ENCODE results near the gene AKR7A2.
"Not testable (repeated sequence)": the region's sequence is repeated elsewhere in the genome, so short reads cannot be mapped to it uniquely, and the experiment has no call there.

Gene AKR7A2

DNA sequence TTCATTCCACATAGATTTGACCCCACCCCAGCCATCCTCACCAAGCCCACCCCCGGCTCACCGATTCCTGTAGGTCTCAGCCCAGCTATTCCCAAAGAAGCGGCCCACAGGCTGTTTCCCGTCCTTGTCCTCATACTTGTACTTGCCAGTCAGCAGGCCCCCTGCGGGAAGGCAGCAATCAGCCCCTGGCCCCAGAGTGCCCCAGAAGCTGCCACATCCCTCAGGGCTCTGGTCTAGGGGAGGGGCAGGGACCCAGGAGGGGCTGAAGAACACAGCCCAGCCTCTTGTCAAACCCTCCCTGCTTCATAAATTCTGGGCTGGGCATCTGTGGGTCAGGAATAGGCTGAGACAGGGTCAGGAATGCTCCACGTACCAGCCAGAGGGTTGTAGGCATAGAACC lies 5.0 kb downstream of the AKR7A2 start:
- no peak for DNase-seq (ENCODE audit: low read depth)

DNA sequence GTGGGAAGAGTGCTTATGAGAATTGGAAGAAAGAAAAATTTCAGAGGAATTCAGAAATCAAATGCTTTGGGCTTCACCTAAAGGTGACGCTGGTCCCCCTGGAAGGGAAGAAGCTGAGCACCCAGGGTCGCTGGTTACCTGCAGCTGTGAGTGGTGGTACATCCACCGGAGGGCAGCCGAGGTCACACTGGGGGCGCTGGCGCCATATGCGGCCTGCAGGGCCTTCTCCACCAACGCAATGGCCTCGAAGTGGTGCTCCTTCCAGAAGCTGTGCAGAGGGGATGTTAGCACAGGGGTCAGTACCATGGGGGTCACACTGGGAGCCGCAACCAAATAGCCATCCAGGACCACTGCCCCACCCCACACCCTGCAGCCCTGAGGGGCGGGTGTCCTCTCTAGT lies 6.1 kb downstream of the AKR7A2 start:
- no peak for DNase-seq (ENCODE audit: low read depth)

DNA sequence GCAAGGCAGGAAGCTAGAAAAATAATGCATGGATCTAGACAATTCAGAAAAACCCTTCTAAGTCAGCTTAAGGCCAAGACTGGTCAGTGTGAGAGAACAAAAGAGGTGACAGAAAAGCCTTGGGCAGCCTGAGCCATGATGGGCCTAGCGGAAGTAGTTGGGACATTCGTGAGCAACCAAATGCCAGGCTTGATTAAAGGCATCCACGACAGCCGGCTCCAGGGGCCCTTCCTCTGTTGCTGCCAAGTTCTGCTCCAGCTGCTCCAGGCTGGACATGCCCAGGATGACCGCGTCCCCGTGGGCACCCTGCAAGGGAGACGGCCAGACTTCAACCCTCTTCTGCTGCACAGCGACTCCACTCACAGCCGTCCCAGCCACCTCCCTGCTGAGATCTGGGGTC lies 7.9 kb downstream of the AKR7A2 start:
- DNase-seq (ENCODE audit: low read depth) = not testable (repeated sequence)

DNA sequence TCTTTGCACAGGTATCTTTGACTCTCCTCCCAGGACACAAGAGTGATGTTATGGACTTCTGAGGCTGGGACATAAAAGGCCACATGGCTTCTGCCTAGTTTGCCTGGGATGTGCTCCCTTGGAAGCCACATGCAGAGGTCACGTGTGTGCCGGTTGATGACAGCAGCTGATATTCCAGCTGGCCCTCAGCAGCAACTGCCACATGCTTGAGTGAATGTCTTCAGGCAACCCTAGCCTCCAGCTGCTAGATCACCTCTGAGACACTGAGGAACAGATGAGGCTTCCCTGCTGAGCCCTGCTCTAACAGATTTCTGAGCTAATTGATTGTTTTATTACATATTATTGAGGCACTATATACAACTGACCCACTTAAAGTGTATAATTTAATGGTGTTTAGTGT lies 11.7 kb downstream of the AKR7A2 start:
- DNase-seq (ENCODE audit: low read depth) = no peak

DNA sequence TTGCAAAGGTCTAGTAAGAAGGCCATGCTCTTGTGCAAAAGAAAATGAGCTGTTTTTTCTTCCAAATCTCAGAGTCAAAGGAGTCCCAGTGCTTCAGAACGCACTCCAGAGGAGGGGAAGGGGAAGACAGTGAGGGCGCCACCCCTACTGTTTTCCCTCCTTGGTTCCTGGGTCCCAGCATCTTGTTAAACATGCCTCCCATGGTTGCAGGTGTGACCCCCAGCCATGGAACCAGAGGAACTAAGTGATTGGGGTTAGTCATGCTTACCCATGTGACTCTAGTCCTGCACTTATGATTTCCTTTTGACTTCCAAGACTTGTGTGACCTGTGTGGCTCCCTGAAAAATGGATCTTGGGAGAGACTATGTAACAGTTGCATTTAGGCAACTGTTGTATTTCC lies 17.3 kb downstream of the AKR7A2 start:
- no peak for DNase-seq (ENCODE audit: low read depth)

DNA sequence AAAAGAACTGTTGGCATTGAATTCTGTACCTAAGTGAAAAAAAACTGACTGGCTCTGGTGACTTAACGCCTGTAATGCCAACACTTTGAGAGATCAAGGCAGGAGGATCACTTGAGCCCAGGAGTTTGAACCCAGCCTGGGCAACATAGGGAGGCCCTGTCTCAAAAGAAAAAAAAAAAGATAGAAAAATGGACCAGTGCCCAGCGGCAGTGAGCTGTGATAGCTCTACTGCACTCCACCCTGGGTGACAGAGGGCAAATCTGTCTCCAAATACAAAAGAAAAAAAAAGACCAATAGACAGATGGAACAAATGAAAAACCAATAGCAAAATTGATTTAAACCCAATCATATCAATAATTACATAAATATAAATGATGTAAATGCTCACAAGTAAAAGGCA lies 22.7 kb downstream of the AKR7A2 start:
- no peak for DNase-seq (ENCODE audit: low read depth)

DNA sequence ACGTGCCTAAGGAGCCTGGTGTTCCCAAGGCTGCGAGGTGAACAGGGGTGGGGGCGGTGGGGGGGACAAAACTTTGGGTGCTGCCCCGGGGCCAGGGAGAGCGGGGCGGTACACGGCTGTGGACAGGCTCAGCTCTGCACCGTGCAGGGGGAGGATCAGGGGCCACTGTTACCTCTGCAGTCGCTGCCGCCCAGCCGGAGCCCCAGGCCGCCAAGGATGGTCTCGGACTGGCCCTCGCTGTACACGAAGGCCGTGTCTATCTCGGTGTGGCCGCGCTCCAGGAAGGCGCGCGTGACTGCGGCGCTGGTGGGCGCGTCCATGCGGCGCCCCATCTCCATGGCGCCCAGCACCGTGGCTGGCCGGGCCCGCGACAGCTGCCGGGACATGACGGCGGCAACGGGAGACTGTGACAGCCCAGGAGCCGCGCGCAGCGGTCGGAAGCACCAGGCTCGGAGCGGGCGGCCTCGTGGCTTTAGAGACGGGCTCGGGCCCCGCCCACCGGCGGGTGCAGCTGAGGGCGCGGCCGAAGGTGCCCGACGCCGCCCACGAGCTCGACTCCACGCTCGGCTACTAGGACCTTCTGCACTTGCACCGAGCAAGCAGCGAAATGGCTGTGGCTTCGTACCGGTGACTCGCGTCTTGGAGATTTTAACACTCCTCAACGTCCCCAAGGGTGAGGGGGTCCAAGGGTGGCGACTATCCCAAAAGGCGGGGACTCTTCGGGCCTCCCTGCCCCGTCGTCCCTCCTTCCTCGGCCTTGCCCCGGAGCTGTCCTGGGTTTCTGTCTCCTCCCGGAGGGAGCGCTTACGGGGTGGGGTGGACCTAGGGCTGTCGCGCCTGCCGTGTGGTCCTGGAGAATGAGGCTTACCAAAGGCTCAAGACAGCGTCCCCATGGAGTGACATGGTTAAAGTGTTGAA lies 23.4 kb downstream of the AKR7A2 start, which contains the start of gene AKR7A3:
AKR7A3 (minus strand) TSS at position 447 of the 918 bp plus-strand sequence; CDS start at position 386, 61 bp downstream.
- DNase-seq (ENCODE audit: low read depth) = peak; percentile 24

DNA sequence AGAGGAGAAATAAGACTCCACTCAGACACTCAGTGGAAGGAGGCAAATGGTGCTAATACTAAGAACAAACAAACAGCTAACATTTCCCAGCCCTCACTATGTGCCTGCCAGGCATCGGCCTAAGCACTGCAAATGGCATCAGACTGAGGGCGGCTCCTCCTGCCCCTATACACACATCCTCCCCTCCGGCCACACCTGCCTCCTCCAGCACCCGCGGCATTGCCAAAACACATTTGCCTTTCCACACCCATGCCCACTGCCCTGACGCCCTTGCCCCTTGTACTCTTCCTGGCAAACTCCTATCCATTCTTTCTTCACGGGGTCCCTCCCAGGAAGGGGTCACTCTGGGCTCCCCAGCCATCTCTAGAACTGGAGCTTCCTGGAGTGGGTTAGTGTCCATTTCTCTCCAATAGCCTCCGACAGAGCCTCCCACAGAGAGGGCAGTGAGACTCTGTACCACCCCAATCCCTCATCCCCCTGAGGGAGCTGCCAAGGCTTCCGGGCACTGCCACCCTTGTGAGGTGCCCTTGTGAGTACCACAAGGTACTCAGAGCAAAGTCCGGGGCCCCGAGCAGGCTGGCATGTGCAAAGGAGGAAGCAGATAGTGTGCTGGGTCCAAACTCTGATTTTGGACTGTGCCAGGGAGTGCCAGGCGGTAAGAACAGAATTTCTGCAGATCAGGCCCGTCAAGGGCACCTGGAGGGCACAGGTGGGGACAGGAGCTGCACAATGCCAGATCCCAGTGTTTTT lies 24.3 kb downstream of the AKR7A2 start:
- DNase-seq (ENCODE audit: low read depth) = no peak

DNA sequence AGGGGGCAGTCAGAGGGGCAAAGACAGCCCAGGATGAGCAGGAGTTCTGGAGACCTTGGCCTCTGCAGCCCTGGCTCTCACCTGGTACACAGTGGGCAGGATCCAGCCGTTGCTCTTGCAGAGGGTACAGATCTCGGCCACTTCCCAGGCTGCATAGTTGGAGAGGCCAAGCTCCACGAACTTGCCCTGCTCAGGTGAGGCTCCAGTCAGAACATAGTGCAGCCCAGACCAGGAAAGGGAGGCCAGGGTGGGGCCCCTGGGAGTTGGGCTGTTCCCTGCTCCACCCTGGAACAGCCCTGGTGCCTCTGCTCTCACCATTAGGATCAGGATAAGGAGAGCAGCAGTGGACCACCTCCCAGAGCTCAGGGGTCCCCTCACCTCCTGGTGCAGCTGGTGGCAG lies 26.1 kb downstream of the AKR7A2 start:
- DNase-seq (ENCODE audit: low read depth) = not testable (repeated sequence)

DNA sequence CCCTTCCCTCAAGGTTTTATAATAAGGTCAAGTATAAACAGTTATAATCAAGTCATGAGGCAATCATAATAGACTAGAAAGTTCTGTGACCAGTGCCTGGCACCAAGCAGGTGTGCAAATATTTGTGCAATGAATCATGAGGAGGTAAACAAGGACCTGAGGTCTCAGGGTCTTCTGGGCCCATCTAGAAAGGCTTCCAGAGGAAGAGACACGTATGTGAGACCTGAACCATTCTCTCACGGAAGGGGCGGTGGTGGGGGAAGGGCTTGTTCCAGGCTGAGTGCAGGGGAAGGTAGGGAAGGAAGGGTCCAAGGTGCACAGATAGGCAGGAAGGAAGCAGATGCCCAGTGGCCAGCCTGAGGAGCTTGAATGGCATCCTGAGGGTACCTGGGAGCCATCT lies 26.6 kb downstream of the AKR7A2 start:
- not testable (repeated sequence) for DNase-seq (ENCODE audit: low read depth)

DNA sequence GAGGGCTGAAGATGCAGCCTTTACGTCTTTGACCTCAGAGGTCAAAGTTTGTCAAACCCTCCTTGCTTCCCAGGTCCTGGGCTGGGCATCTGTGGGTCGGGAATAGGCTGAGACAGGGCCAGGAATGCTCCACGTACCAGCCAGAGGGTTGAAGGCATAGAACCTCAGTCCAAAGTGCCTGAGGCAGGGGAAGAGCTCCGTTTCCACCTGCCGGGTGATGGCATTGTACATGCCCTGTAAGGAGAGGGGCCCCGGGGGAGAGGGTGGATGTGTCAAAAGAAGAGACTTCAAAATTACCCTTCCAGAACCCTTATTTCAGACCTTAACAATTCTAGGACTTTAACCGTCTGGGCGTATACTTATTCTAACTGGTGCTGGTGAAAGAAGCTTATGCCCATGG lies 27.1 kb downstream of the AKR7A2 start:
- no peak for DNase-seq (ENCODE audit: low read depth)

DNA sequence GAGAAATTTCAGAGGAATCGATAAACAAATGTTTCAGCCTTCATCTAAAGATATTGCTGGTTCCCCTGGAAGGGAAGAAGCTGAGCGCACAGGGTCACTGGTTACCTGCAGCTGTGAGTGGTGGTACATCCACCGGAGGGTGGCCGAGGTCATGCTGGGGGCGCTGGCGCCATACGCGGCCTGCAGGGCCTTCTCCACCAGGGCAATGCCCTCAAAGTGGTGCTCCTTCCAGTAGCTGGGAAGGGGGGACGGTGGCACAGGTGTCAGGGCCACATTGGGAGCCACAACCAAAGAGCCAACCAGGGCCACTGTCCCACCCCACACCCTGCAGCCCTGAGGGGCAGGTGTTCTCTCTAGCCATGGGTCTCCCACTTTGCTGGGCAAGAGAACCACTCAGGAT lies 28.1 kb downstream of the AKR7A2 start:
- DNase-seq (ENCODE audit: low read depth) = no peak

DNA sequence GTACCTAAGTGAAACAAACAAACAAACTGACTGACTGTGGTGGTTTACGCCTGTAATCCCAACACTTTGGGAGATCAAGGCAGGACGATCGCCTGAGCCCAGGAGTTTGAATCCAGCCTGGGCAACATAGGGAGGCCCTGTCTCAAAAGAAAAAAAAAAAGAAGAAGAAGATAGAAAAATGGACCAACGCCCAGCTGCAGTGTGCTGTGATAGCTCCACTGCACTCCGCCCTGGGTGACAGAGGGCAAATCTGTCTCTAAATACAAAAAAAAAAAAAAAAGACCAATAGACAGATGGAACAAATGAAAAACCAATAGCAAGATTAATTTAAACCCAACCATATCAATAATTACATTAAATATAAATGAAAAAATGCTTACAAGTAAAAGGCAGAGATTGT lies 37.3 kb downstream of the AKR7A2 start:
- DNase-seq (ENCODE audit: low read depth) = no peak

DNA sequence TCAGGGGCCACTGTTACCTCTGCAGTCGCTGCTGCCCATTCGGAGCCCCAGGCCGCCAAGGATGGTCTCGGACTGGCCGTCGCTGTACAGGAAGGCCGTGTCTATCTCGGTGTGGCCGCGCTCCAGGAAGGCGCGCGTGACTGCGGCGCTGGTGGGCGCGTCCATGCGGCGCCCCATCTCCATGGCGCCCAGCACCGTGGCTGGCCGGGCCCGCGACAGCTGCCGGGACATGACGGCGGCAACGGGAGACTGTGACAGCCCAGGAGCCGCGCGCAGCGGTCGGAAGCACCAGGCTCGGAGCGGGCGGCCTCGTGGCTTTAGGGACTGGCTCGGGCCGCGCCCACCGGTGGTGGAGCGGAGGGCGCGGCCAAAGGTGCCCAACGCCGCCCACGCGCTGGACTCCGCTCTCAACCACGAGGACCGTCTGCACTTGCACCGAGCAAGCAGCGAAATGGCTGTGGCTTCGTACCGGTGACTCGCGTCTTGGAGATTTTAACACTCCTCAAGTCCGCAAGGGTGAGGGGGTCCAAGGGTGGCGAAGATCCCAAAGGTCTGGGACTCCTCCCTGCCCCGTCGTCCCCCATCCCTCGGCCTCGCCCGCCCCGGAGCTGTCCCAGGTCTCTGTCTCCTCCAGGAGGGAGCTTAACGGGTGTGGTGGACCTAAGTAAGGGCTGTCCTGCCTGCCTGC lies 38.0 kb downstream of the AKR7A2 start:
- DNase-seq (ENCODE audit: low read depth) = not testable (repeated sequence)

DNA sequence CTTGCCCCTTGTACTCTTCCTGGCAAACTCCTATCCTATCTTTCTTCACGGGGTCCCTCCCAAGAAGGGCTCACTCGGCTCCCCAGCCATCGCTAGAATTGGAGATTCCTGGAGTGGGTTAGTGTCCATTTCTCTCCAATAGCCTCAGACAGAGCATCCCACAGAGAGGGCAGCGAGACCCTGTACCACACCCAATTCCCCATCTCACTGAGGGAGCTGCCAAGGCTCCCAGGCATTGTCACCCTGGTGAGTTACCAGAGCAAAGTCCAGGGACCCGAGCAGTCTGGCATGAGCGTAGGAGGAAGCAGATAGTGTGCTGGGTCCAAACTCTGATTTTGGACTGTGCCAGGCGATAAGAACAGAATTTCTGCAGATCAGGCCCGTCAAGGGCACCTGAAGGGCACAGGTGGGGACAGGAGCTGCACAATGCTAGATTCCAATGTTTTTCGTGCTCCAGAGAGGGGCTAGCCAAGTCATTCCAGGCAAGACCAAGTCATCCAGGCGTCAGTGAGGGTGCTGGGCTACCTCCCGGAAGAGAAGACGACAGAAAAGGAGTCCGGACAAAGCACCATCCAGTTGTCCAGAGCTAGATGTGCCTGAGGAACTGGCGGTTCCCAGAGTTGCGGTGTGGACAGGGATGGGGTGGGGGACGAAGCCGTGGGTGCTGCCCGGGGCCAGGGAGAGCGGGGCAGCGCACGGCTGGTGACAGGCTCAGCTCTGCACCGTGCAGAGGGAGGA lies 38.7 kb downstream of the AKR7A2 start:
- no peak for DNase-seq (ENCODE audit: low read depth)

DNA sequence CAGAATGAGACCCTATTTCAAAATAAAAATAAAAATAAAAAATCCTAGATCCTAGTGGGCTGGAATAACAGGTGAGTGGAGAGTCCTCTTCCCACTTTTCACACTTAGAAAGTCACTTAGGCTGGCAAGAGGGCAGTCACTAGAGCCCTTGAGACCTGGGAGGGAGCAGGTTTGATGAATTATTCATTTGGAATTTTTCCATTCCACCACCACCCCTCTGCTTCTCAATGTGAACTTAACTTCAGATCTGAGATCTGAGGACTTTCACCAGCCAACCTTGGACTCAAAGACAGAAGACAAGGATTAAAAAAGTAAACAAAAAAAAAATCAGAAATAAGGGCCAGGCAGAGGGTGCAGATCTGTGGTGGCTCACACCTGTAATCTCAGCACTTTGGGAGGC lies 39.9 kb downstream of the AKR7A2 start:
- DNase-seq (ENCODE audit: low read depth) = no peak

DNA sequence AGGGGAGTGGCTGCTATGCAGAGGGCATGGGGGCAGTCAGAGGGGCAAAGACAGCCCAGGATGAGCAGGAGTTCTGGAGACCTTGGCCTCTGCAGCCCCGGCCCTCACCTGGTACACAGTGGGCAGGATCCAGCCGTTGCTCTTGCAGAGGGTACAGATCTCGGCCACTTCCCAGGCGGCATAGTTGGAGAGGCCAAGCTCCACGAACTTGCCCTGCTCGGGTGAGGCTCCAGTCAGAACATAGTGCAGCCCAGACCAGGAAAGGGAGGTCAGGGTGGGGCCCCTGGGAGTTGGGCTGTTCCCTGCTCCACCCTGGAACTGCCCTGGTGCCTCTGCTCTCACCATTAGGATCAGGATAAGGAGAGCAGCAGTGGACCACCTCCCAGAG lies 41.6 kb downstream of the AKR7A2 start:
- not testable (repeated sequence) for DNase-seq (ENCODE audit: low read depth)

DNA sequence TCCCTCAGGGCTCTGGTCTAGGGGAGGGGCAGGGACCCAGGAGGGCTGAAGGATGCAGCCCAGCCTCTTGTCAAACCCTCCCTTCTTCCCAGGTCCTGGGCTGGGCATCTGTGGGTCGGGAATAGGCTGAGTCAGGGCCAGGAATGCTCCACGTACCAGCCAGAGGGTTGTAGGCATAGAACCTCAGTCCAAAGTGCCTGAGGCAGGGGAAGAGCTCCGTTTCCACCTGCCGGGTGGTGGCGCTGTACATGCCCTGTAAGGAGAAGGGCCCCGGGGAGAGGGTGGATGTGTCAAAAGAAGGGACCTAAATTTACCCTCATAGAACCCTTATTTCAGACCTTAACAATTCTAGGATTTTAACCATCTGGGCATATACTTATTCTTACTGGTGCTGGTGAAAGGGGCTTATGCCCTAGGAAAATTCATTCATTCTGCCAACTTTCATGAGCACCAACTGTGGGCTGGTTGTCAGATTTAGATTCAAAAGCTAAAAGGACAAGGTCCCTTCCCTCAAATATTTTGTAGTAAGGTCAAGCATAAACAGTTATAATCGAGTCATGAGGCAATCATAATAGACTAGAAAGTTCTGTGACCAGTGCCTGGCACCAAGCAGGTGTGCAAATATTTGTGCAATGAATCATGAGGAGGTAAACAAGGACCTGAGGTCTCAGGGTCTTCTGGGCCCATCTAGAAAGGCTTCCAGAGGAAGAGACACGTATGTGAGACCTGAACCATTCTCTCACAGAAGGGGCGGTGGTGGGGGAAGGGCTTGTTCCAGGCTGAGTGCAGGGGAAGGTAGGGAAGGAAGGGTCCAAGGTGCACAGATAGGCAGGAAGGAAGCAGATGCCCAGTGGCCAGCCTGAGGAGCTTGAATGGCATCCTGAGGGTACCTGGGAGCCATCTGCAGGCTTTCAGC lies 42.3 kb downstream of the AKR7A2 start:
- DNase-seq (ENCODE audit: low read depth) = not testable (repeated sequence)

DNA sequence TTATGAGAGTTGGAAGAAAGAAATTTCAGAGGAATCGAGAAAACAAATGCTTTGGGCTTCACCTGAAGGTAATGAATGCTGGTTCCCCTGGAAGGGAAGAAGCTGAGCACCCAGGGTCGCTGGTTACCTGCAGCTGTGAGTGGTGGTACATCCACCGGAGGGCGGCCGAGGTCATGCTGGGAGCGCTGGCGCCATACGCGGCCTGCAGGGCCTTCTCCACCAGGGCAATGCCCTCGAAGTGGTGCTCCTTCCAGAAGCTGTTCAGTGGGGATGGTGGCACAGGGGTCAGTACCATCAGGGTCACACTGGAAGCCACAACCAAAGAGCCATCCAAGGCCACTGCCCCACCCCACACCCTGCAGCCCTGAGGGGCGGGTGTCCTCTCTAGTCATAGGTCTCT lies 43.5 kb downstream of the AKR7A2 start:
- DNase-seq (ENCODE audit: low read depth) = no peak

DNA sequence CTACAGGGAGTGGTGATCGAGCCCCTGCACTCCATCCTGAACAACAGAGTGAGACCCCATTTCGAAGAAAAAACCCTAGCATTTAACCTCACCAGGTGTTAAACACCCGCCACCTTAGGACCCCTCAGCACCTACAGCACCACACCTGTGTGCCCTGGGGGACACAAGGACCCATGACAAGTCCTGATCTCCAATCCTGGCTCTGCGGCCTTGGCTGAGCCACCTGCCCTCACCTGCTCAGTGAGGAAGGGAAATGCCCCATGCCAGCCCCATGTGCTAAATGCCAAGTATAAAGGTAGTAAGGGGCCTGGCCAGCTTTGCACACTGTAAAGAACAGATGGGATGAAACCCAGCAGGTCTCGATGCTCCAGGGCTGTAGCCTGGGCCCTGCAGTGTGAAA lies 49.2 kb downstream of the AKR7A2 start:
- no peak for DNase-seq (ENCODE audit: low read depth)

DNA sequence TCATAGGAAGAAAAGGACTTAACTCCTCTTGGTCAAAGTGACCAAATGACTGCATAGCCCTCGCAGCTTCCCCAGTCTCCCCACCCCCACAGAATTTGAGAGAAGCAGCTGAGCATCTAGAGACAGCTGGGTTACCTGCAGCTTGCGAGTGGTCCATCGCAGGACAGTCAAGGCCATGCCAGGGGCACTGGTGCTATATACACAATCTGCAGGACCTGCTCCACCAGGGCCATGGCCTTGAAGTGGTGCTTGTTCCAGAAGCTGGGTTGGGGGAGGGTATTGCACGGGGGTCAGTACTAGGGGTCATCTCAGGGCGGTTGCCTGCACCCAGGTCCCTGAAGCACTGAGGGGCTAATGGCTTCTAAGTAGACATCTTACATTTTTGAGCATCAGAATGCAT lies 49.9 kb downstream of the AKR7A2 start:
- no peak for DNase-seq (ENCODE audit: low read depth)
